ENCODE measurements around the gene ZNF503.

DNA sequence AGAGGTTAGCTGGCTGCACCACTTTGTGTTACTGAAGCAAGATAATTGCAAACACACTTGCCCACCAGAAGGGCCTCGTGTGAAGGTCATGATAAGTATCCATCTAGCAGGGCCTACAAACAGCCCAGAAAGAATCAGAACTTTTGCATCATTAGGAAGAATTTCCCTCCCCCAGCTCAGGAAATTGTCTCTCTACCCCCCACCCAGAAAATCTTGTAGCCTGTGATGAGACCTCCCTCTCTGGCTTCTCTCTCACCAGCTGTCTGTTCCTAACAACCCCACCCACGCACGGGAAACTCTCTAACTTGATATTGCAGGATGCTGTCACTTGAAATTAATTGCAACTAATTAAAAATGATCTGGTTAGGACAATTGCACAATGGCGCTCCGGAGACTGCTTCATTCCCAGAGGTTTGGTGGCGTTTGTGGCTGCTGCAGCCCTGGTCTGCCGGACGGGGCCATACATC lies 34.5 kb downstream of the ZNF503 start:
- TF ChIP-seq, protein P1, sequence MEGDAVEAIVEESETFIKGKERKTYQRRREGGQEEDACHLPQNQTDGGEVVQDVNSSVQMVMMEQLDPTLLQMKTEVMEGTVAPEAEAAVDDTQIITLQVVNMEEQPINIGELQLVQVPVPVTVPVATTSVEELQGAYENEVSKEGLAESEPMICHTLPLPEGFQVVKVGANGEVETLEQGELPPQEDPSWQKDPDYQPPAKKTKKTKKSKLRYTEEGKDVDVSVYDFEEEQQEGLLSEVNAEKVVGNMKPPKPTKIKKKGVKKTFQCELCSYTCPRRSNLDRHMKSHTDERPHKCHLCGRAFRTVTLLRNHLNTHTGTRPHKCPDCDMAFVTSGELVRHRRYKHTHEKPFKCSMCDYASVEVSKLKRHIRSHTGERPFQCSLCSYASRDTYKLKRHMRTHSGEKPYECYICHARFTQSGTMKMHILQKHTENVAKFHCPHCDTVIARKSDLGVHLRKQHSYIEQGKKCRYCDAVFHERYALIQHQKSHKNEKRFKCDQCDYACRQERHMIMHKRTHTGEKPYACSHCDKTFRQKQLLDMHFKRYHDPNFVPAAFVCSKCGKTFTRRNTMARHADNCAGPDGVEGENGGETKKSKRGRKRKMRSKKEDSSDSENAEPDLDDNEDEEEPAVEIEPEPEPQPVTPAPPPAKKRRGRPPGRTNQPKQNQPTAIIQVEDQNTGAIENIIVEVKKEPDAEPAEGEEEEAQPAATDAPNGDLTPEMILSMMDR (IDR thresholded peaks at IDR 0.05) = no peak
- TF ChIP-seq POLR2A (IDR thresholded peaks at IDR 0.05) = no peak
